ENCODE measurements around the gene JPT1. TPM values are rescaled to one million over a fixed set of nuclear protein-coding genes. Genes with fewer than 3 reads are reported as not detected.
"Not testable (repeated sequence)": the region's sequence is repeated elsewhere in the genome, so short reads cannot be mapped to it uniquely, and the experiment has no call there.

JPT1 gene
- total and polyA plus RNA-seq, 2 experiments from 2014 or later, result 136 to 209 TPM

- Histone ChIP-seq H3K4me1 (ENCODE audit: low read depth) (no peaks in the 10 kb centered on the region), H3K36me3 (peaks cover 13% of the 10 kb centered on the region), H3K27me3 (no peaks in the 10 kb centered on the region), H3K27ac (no peak overlapping the region), H3K4me3 (no peak overlapping the region), H3K9me3 (ENCODE audit: low read depth) (no peaks in the 10 kb centered on the region)
- DNase-seq (ENCODE audit: low read depth in 1 of 2, low spot score in 1 of 2), result no peak
- TF ChIP-seq, protein P1, sequence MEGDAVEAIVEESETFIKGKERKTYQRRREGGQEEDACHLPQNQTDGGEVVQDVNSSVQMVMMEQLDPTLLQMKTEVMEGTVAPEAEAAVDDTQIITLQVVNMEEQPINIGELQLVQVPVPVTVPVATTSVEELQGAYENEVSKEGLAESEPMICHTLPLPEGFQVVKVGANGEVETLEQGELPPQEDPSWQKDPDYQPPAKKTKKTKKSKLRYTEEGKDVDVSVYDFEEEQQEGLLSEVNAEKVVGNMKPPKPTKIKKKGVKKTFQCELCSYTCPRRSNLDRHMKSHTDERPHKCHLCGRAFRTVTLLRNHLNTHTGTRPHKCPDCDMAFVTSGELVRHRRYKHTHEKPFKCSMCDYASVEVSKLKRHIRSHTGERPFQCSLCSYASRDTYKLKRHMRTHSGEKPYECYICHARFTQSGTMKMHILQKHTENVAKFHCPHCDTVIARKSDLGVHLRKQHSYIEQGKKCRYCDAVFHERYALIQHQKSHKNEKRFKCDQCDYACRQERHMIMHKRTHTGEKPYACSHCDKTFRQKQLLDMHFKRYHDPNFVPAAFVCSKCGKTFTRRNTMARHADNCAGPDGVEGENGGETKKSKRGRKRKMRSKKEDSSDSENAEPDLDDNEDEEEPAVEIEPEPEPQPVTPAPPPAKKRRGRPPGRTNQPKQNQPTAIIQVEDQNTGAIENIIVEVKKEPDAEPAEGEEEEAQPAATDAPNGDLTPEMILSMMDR (IDR thresholded peaks at IDR 0.05; ENCODE audit: low read depth, low read length), result no peak
Measured at GRCh38 chr17:75163074-75163473, 8.8 kb upstream of the JPT1 start.

DNA sequence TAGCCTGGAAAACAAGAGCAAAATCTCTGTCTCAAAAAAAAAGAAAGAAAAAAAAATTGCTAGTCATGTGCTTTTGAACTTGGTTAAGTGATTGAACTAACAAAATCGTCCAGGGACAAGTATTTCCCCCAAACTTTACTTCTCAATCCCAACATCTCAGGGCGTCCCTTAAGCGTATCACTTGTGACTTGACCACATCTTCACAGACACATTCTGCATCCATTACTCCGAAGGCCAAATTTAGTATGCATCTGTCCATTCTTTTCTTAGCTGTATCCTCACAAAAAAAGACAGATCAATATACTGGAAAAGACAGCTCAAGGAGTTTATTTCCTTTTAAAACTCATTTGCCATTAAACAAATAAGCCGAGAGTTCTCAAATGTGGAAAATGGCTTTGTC lies 5.9 kb upstream of the JPT1 start:
- H3K27ac ChIP-seq, result no peak overlapping the region
- H3K4me1 ChIP-seq (ENCODE audit: low read depth), result no peaks in the 10 kb centered on the region
- no peak for DNase-seq (ENCODE audit: low read depth in 1 of 2, low spot score in 1 of 2)
- no peak overlapping the region for H3K4me3 ChIP-seq
- H3K27me3 ChIP-seq, result no peaks in the 10 kb centered on the region
- TF ChIP-seq, protein P1 (IDR thresholded peaks at IDR 0.05; ENCODE audit: low read depth, low read length), result no peak
- no peaks in the 10 kb centered on the region for H3K36me3 ChIP-seq
- no peaks in the 10 kb centered on the region for H3K9me3 ChIP-seq (ENCODE audit: low read depth)

GRCh38 chr17:75159196-75160031 lies 5.1 kb upstream of the JPT1 start:
- no peaks in the 10 kb centered on the region for H3K27me3 ChIP-seq
- H3K9me3 ChIP-seq (ENCODE audit: low read depth), result no peaks in the 10 kb centered on the region
- no peak overlapping the region for H3K27ac ChIP-seq
- no peaks in the 10 kb centered on the region for H3K36me3 ChIP-seq
- no peaks in the 10 kb centered on the region for H3K4me1 ChIP-seq (ENCODE audit: low read depth)
- H3K4me3 ChIP-seq, result no peak overlapping the region
- peak in 1 of 2 donors; percentile 27 for DNase-seq (ENCODE audit: low read depth in 1 of 2, low spot score in 1 of 2)
- TF ChIP-seq, protein P1 (IDR thresholded peaks at IDR 0.05; ENCODE audit: low read depth, low read length), result no peak

DNA sequence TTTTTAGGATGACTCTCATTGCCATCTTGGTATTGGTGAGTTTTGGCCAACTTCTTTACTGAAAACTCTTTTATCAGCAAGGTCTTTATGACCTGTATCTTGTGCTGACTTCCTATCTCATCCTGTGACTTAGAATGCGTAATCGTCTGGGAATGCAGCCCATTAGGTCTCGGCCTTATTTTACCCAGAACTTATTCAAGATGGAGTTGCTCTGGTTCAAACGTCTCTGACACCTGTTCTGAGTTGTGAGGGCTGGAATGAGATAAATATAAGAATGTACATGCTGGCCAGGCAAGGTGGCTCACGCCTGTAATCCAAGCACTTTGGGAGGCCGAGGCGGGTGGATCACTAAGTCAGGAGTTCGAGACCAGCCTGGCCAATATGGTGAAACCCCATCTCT lies 4.2 kb upstream of the JPT1 start:
- not testable (repeated sequence) for H3K4me1 ChIP-seq (ENCODE audit: low read depth); H3K27ac ChIP-seq; H3K36me3 ChIP-seq; H3K27me3 ChIP-seq; H3K9me3 ChIP-seq (ENCODE audit: low read depth); H3K4me3 ChIP-seq
- DNase-seq (ENCODE audit: low read depth in 1 of 2, low spot score in 1 of 2), result peak in 1 of 2 donors; percentile 10

GRCh38 chr17:75155191-75155601 lies 884 bp upstream of the JPT1 start:
- Histone ChIP-seq H3K27me3 (no peaks in the 10 kb centered on the region), H3K9me3 (ENCODE audit: low read depth) (no peaks in the 10 kb centered on the region), H3K4me1 (ENCODE audit: low read depth) (peaks cover 7% of the 10 kb centered on the region), H3K36me3 (no peaks in the 10 kb centered on the region), H3K4me3 (no peak overlapping the region), H3K27ac (peak overlapping the region; percentile 41)
- TF ChIP-seq, protein P1 (IDR thresholded peaks at IDR 0.05; ENCODE audit: low read depth, low read length), result no peak
- no peak for DNase-seq (ENCODE audit: low read depth in 1 of 2, low spot score in 1 of 2)

DNA sequence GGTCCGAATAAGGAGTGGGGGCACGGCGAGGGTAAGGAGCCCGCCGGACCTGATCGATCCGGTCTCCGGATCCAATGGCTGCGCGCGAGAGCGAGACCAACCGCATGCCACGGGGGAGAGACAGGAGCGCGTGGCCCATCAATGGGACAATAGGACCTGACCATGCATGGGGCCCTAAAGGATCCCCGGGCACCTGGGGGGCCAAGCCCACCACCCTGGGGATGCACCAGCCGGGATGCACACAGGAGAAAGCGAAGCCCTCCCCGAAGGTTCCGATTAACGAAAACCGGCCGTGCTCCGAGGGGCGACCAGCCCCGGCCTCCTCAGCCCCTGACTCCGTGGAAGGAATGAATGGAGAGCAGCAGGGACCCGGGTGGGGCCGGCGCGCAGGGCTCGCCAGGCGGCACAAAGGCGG lies 525 bp downstream of the JPT1 start:
- Histone ChIP-seq H3K27me3 (no peaks in the 10 kb centered on the region), H3K9me3 (ENCODE audit: low read depth) (no peaks in the 10 kb centered on the region), H3K27ac (peak overlapping the region; percentile 88), H3K36me3 (no peaks in the 10 kb centered on the region), H3K4me3 (peak overlapping the region; percentile 94), H3K4me1 (ENCODE audit: low read depth) (peaks cover 7% of the 10 kb centered on the region)
- TF ChIP-seq, protein P1 (IDR thresholded peaks at IDR 0.05; ENCODE audit: low read depth, low read length), result no peak
- DNase-seq (ENCODE audit: low read depth in 1 of 2, low spot score in 1 of 2), result no peak
